GM19397 (cell line): Measurements from ENCODE around the gene CYB561D2.

Experiments used
- ATAC-seq: cut with Tn5 transposase; IDR thresholded peaks from one replicate; pipeline ENCODE4 v1.9.1; 2021; ENCODE audit warnings: mild to moderate bottlenecking, moderate library complexity; ENCODE audit not compliant: unreplicated experiment

The CYB561D2 gene

GRCh38 chr3:50340448-50341329, 10.0 kb upstream of the CYB561D2 start, which contains the start of gene RASSF1:
Gene RASSF1 (minus strand): TSS chr3:50340836. CDS start chr3:50340805, 31 bp downstream.
- no peak for ATAC-seq

- no peak for ATAC-seq
Measured at GRCh38 chr3:50341537-50341936, 9.1 kb upstream of the CYB561D2 start.

- no peak for ATAC-seq
Measured at GRCh38 chr3:50341996-50342650, 8.5 kb upstream of the CYB561D2 start.

GRCh38 chr3:50342813-50343633, 7.6 kb upstream of the CYB561D2 start:
- no peak for ATAC-seq

GRCh38 chr3:50345008-50345407, 5.7 kb upstream of the CYB561D2 start:
- no peak for ATAC-seq

- no peak for ATAC-seq
Measured at GRCh38 chr3:50345586-50346234, 5.0 kb upstream of the CYB561D2 start, which contains the start of gene ZMYND10. Gene ZMYND10 (minus strand): TSS chr3:50345732. CDS start chr3:50345579, 153 bp downstream.

- ATAC-seq, result no peak
Measured at GRCh38 chr3:50347187-50347813, 3.4 kb upstream of the CYB561D2 start.

GRCh38 chr3:50350213-50350526, 492 bp upstream of the CYB561D2 start:
- ATAC-seq, result no peak

GRCh38 chr3:50351323-50351697, 648 bp downstream of the CYB561D2 start:
- ATAC-seq, result no peak

GRCh38 chr3:50352781-50353180, 2.1 kb downstream of the CYB561D2 start:
- no peak for ATAC-seq

GRCh38 chr3:50353245-50354004, 2.8 kb downstream of the CYB561D2 start:
- no peak for ATAC-seq

- no peak for ATAC-seq
Measured at GRCh38 chr3:50354186-50354764, 3.6 kb downstream of the CYB561D2 start.

GRCh38 chr3:50354850-50355249, 4.2 kb downstream of the CYB561D2 start:
- ATAC-seq, result no peak

- no peak for ATAC-seq
Measured at GRCh38 chr3:50355829-50356552, 5.3 kb downstream of the CYB561D2 start.

GRCh38 chr3:50356553-50356952, 5.9 kb downstream of the CYB561D2 start:
- ATAC-seq, result no peak

- ATAC-seq, result no peak
Measured at GRCh38 chr3:50357481-50357880, 6.8 kb downstream of the CYB561D2 start.

- no peak for ATAC-seq
Measured at GRCh38 chr3:50358355-50358910, 7.8 kb downstream of the CYB561D2 start.
